22Rv1 (cell line): ENCODE results near the gene PDP2.

Experiments used
- H3K27ac ChIP-seq: fragments of 450-650 bp; 2 replicates; pipeline ENCODE4 v1.5.1; 2017
- CTCF ChIP-seq: fragments of 450-650 bp; IDR thresholded peaks from 2 replicates; pipeline ENCODE4 v1.5.1; 2017; ENCODE audit warnings: mild to moderate bottlenecking
- ZFX ChIP-seq: fragments of 450-650 bp; IDR thresholded peaks from 2 replicates; pipeline ENCODE4 v1.6.1; 2017; ENCODE audit warnings: antibody characterized with exemption, borderline replicate concordance

Gene PDP2

DNA sequence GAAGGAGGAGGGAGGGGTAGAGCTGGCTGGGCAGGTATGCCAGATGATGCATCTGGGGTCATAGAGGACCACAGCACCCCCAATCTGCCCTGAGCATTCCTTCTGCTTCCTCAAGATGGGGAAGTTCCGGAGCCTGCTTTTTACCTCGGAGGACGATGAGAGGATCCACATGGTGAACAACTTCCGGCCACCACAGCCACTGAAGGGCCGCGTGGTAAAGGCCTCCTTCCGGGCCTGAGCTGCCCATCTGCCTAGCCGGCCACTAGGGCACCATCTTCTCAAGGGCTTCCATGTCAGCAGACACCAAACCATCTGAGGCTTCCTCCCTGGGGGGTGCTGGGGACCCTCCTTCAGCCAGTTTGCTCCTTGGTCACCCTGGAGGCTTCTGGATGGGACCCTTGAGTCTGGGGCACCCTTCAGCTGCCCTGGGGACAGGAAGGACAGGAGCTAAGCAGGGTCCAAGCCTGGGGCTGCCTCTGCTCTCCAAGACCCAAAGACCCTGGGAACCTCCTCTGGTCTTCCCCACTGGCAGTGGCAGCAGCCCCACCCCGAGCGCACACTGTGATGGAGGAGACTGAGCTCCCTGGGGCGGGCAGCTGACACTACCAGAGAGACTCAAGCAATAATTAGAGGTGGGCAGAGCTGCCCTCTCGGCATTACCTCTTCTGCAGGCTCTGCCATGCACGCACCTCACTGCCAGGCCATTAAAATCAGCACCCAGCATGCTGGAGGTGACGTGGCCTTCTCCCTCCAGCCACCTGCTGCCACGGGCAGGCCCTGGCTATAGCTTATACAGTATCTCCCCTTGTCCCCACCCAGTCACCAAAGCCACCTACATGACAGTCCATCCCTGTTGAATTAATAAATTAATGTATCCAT lies 26.8 kb upstream of the PDP2 start:
- no peak overlapping the region for H3K27ac ChIP-seq
- TF ChIP-seq CTCF, result no peak
- TF ChIP-seq ZFX, result no peak

DNA sequence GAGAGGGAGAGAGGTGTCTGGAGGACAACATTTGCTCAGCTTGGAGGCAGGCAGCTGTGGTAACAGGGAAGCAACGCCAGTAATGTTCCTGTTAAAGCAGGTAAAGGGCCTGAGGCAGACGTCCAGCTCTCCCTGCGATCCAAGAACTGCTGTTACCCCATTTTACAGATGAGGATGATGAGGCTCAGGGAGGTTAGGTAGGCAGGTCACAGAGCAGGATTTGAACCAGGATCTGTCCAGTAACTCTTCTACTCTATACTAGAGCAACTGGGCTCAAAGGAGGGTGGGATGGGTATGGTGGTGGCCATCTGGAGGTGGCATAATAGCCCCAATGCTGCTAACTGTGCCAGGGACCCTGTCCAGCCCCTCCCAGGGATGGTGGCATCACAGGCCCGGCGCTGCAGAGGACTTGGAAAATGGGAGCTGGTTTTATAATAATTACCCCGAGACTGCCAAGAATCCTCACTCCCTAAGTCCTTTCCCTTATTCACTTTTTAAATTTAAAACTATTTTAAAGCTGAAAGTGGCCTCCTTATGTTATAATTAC lies 24.1 kb upstream of the PDP2 start:
- no peak for TF ChIP-seq ZFX
- TF ChIP-seq CTCF, result no peak
- no peak overlapping the region for H3K27ac ChIP-seq

DNA sequence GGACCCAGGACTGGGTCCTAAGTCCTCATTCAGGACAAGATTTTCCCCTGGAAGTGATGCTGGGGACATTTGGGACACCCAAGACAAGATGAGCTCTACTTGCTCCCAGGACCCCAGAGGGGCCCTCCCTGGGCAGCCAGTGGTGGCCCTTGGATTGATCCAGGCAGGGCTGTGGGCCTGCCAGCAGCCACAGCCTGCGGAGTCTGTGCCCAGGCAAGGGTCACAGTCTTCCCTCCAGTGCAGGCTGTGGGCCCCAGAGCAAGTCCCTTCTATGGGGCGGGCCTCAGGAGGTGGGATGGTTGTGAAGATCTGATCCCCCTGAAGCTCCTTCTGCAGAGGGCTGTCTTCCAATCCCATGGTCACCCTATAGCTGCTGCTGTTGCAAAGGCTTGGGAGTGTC lies 23.5 kb upstream of the PDP2 start:
- TF ChIP-seq ZFX (no peak), CTCF (no peak)

DNA sequence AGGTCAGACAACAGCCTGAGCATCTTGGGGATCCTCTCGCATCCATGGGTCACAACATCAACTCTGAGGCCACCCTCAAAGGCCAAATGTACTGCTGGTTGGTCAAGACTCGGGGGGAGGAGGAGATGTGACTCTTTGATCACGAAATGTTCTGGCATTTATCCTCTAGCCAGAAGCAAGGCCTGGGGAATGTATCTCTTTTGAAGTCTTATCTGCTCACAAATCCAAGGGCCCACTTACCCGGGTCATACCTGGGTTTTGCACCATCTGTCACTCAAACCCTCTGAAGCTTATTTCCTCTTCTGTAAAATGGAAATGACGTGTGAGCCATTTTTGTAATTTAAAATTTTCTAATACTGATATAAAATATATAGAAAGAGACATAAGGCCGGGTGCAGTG lies 22.9 kb upstream of the PDP2 start:
- no peak overlapping the region for H3K27ac ChIP-seq
- TF ChIP-seq ZFX (no peak), CTCF (no peak)

More for the DNA sequence above, 23.5 kb upstream of the PDP2 start:
- H3K27ac ChIP-seq, result no peak overlapping the region

DNA sequence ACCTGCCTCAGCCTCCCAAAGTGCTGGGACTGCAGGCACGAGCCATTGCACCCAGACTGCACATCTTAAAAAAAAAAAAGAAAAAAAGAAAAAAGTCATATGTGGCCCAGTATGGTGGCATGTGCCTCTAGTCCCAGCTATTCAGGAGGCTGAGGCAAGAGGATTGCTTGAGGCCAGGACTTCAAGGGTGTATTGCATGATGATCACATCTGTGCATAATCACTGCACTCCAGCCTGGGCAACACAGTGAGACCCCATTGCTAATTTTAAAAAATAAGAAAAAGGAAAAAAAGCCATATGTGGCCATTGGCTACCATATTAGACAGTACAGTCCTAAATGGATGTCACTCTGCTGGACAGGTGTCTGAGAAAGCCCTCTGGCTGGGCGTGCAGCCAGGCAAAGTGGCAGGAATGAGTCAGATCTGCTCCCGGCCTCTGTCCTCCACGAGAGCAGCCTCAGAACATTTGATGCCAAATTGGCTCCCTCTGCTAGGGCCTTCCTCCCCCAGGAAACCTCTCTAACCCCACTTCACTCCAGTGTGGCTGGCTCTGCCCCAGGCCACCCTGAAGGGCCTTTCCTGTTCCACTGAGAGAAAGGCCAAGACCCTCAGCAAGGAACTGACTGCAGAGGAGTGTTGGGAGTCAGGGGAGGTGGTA lies 21.4 kb upstream of the PDP2 start:
- no peak overlapping the region for H3K27ac ChIP-seq
- no peak for TF ChIP-seq ZFX
- no peak for TF ChIP-seq CTCF

DNA sequence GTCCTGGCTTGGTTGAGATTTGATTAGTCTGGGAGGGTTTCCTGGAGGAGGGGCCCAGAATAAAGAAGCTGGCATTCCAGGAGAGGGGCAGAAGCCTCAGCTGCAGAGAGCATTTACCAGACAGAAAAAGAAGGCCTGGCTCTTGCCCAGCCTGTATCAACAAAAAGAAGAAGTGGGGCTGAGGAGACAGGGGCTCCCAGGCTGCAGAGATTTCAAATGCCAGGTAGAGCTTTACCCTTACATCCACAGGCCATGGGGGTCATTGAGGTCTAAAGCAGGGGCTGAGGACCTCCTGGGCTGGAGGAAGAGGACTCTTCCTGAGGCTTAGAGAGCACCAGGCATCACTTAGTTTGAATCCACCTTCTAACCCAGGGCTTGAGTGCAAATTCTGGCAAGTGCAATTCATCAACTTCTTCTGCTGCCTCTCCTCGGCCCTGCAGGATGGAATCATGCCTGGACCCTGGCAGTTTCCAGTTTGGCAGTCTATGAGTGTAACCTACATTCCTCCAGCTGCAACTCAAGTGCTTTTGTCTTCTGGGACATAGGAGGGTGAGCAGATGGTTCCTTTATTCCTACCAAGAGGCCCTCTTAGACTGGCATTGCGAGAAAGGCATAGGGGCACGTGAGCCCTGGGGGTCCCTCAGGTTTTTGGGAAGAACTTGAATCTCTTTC lies 20.8 kb upstream of the PDP2 start:
- no peak overlapping the region for H3K27ac ChIP-seq
- no peak for TF ChIP-seq CTCF
- no peak for TF ChIP-seq ZFX
